GM19372 (cell line): ENCODE measurements around the gene SELE.
"Not testable (repeated sequence)": the region's sequence is repeated elsewhere in the genome, so short reads cannot be mapped to it uniquely, and the experiment has no call there.

Source experiments
- ATAC-seq: cut with Tn5 transposase; IDR thresholded peaks from one replicate; pipeline ENCODE4 v1.9.1; 2021; ENCODE audit warnings: mild to moderate bottlenecking, low read depth, moderate library complexity; ENCODE audit not compliant: unreplicated experiment

SELE gene

DNA sequence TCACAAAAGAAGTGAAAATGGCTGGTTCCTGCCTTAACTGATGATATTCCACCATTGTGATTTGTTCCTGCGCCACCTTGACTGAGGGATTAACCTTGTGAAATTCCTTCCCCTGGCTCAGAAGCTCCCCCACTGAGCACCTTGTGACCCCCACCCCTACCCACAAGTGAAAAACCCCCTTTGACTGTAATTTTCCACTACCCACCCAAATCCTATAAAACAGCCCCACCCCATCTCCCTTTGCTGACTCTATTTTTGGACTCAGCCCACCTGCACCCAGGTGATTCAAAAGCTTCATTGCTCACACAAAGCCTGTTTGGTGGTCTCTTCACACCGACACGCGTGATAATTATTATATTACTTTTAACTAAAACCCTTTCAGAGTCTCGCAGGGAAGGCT is 45.5 kb downstream of the SELE start:
- ATAC-seq = not testable (repeated sequence)

DNA sequence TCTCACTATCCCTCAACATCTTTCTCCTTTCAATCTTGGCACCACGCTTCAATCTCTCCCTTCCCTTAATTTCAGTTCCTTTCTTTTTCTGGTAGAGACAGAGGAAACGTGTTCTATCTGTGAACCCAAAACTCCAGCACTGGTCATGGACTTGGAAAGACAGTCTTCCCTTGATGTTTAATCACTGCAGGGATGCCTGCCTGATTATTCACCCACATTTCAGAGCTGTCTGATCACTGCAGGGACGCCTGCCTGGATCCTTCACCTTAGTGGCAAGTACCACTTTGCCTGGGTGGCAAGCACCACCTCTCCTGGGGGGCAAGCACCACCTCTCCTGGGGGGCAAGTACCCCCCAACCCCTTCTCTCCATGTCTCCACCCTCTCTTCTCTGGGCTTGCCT is 50.2 kb downstream of the SELE start:
- no peak for ATAC-seq

DNA sequence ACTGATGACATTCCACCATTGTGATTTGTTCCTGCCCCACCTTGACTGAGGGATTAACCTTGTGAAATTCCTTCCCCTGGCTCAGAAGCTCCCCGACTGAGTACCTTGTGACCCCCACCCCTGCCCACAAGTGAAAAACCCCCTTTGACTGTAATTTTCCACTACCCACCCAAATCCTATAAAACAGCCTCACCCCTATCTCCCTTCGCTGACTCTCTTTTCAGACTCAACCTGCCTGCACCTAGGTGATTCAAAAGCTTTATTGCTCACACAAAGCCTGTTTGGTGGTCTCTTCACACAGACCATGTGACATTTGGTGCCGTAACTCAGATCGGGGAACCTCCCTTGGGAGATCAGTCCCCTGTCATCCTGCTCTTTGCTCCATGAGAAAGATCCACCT is 50.7 kb downstream of the SELE start:
- not testable (repeated sequence) for ATAC-seq

DNA sequence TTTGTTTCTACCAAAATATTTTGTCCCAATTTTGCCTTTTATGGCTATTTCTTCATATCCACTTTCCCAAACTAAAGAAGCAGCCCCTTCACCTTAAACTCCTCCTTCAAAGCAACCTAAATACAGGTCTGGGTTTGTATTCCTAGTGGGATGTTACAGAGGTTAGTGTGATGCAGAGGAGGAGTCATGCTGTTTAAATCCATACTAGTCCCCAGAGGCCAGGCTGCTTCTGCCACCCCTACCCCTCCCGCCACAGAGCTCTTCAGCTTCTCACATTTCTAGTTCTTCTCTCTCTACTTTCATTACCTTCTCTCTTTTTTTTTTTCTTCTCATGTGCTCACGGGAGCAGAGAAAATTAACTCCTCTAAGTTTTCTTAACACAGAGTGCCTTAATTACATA is 51.8 kb downstream of the SELE start:
- no peak for ATAC-seq

DNA sequence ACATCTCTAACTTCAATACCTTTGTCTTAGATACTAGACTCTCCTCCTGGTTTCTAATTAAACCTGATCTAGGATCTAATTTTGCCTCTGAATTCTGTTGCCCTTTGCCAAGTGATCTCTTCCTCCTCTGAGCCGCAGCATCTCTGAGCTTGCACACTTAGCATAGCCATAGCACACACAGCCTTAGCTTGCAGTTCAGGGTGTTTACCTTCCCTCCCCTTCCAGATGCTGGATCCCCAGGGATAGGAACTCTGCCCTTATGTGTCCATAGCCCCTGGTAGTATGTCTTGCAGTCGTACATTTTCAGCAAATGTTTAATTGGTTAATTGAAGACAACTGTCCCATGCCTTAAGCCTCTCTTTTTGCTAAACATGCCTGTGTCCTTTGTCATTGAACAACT is 52.7 kb downstream of the SELE start:
- ATAC-seq = no peak

DNA sequence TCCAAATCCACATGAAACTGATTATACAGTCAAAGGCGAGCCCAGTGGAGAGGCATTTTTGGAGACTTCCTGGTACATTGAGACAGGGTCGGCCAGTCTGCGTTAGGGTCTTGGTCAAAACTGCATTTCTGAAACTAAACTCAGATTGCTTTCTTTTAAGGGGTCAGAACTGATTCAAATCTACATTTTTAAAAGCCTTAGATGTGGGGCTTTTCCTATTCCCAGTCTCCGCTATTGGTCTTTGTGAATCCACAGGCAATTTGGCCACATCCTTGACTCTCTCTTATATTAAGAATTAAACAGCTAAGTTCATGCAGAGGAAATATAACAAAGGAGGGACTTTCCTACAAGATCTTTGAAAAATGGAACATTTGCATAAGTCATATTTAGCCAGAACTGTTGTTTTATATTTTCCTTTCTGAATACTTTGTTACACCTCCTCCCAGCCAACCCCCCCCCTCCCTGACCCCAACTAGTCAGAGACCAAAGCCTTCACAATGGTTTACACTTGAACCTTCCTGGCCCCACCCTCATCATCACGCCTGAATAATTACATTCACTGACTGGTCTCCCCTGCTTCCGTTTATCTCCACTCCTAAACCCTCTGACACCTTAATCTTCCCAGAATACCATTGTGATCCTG is 53.4 kb downstream of the SELE start:
- peak; percentile 66 for ATAC-seq

DNA sequence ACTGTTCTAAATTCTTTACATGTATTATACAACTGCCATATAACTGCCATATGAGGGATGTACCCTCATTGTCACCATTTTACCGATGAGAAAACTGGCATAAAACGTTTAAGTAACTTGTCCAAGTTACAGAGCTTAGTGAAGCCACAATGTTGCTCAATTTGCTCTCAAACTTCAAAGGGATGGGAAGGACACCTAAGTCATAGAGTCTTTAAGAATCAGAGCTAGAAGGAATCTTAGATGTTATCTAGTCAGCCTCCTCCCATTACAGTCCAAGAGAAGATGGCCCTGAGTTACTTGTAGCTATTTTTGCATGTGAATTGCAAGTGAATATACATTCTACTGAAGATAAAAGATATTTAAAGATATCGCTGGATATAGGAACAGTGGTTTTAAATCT is 54.2 kb downstream of the SELE start:
- no peak for ATAC-seq

DNA sequence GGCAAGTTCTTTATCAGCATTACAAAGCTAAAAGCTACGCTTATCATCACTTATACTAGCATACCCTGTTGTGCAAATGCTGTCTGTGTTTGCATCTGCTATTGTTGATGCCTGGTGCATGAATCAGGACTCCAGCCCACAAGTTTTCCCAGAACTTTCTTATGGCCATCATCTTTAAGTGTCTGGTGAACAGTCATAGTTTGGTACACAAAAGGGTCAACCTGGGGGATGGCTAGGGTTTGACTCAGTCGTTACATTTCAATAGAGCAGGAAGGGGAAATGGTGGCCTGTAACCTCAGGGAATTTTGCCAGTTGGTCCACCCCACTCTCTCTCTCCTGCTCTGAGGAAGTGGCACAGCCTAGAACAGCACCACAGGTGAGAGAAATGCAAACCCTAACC is 57.9 kb downstream of the SELE start:
- no peak for ATAC-seq
